ENCODE measurements around the gene DRD4. TPM values are rescaled to one million over a fixed set of nuclear protein-coding genes. Genes with fewer than 3 reads are reported as not detected.

DRD4 gene
- total and polyA plus RNA-seq, 7 donors, result 0.28 to 2.2 (median 0.41) TPM; not detected in 4

DNA sequence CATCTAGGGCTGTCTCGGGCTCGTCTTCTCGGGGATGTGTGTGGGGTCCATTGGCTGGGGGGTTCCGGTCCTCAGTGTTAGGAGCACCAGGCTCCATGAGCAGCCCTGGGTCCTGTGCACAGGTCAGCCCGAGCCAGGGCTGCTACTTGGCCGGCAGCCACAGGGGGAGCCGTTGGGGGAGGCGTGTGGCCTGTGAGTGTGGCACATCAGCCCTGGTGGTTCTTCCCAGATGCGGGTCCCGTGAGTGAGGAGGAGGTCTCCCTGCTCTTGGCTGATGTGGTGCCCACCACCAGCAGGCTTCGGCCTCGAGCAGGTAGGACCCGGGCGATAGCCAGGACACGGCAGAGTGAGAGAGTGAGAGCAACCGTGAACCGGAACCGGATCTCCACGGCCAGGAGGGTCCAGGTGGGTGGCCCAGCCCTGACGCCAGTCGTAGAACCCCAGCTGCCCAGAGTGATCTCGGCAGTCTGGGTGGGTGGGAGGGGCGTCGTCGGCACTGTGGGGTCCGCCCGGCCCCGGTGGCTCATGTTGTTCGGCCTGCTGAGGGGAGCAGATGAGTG, 39.8 kb upstream of the DRD4 start:
- no peak for DNase-seq
- H3K27me3 ChIP-seq, result no peaks in the 10 kb centered on the region
- no peak overlapping the region for H3K4me3 ChIP-seq
- no peaks in the 10 kb centered on the region for H3K9me3 ChIP-seq
- intact Hi-C loops (cut with DNase I), result no loop called here
- no peak overlapping the region for H3K27ac ChIP-seq
- H3K36me3 ChIP-seq, result peaks cover 40 to 99% (median 82%) of the 10 kb centered on the region in 4 donors
- 91 to 92% methylated on average over 29 of the region's 29 CpGs for WGBS, 2 donors
- TF ChIP-seq POLR2A (IDR thresholded peaks at IDR 0.05) (no peak), CTCF (IDR thresholded peaks at IDR 0.05) (no peak), EP300 (IDR thresholded peaks at IDR 0.05) (no peak), POLR2AphosphoS5 (IDR thresholded peaks at IDR 0.05) (no peak)
- H3K4me1 ChIP-seq, result no peaks in the 10 kb centered on the region

- no peak for TF ChIP-seq POLR2AphosphoS5 (IDR thresholded peaks at IDR 0.05)
- no peak for TF ChIP-seq EP300 (IDR thresholded peaks at IDR 0.05)
- TF ChIP-seq CTCF (IDR thresholded peaks at IDR 0.05), result no peak
- TF ChIP-seq POLR2A (IDR thresholded peaks at IDR 0.05), result no peak
- Histone ChIP-seq H3K9me3 (no peaks in the 10 kb centered on the region), H3K36me3 (peaks cover 32 to 99% (median 80%) of the 10 kb centered on the region in 4 donors), H3K4me1 (no peaks in the 10 kb centered on the region), H3K27ac (no peak overlapping the region), H3K4me3 (no peak overlapping the region), H3K27me3 (no peaks in the 10 kb centered on the region)
- intact Hi-C loops (cut with DNase I), result no loop called here
- WGBS, 2 donors, result 91 to 96% methylated on average over 30 of the region's 30 CpGs
- DNase-seq, result no peak
Measured at GRCh38 chr11:598005-598680, 38.9 kb upstream of the DRD4 start.

DNA sequence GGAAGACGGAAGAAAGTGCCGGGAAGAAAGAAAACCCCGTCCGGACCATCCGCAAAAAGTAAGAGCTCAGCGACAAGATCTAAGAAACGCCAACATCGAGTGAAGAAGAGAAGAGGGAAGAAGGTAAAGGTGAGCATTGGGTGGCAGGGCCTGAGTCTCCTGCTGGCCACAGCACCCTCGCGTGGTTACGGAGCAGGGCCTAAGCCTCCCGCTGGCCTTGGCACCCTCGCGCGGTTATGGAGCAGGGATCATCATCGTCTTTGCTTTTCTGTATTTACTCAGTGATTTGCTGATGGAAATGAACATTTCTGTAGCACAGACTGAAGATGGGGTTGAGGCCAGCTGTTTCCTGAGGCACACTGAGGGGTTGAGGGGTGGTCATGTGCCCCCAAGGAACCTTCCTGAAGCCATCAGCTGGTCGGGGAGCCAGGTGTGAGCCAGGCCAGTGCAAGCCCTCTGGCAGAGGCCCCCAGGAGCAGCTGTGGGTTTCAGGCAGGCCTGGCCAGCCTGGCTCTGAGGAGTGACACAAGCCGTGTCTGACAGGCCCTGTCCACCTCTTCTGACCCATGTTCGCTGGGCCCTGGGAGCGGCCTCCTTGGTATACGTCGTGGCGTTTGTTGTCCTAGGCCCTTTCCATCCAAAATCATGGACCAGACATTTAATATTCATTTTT, 35.4 kb upstream of the DRD4 start:
- intact Hi-C loops (cut with DNase I), result no loop called here
- no peak for DNase-seq
- TF ChIP-seq POLR2A (IDR thresholded peaks at IDR 0.05) (no peak), EP300 (IDR thresholded peaks at IDR 0.05) (no peak), POLR2AphosphoS5 (IDR thresholded peaks at IDR 0.05) (no peak), CTCF (IDR thresholded peaks at IDR 0.05) (no peak)
- no peaks in the 10 kb centered on the region for H3K9me3 ChIP-seq
- 94 to 95% methylated on average over 23 of the region's 23 CpGs for WGBS, 2 donors
- H3K27me3 ChIP-seq, result no peaks in the 10 kb centered on the region
- H3K4me1 ChIP-seq, result peaks cover 0 to 6% (median 2%) of the 10 kb centered on the region in 4 donors
- H3K36me3 ChIP-seq, result peaks cover 19 to 99% (median 84%) of the 10 kb centered on the region in 4 donors
- H3K27ac ChIP-seq, result no peak overlapping the region
- H3K4me3 ChIP-seq, result no peak overlapping the region

DNA sequence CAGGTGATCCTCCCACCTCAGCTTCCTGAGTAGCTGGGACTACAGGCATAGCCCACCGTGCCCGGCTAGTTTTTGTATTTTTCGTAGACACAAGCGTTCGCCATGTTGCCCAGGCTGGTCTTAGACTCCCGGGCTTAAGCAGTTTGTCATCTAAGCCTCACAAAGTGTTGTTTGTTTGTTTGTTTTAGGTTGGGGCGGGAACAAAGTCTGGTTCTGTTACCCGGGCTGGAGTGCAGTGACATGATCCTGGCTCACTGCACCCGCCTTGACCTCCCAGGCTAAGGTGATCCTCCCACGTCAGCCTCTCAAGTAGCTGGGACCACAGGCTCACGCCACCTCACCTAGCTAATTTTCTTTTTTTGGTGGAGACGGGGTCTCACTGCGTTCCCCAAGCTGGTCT, 33.9 kb upstream of the DRD4 start:
- Histone ChIP-seq H3K4me1 (peaks cover 0 to 6% (median 2%) of the 10 kb centered on the region in 4 donors), H3K27ac (no peak overlapping the region), H3K9me3 (no peaks in the 10 kb centered on the region), H3K36me3 (peaks cover 27 to 99% (median 84%) of the 10 kb centered on the region in 4 donors), H3K27me3 (no peaks in the 10 kb centered on the region), H3K4me3 (no peak overlapping the region)
- 89 to 93% methylated on average over 13 of the region's 13 CpGs for WGBS, 2 donors
- DNase-seq, result no peak
- TF ChIP-seq EP300 (IDR thresholded peaks at IDR 0.05) (no peak), POLR2AphosphoS5 (IDR thresholded peaks at IDR 0.05) (no peak), POLR2A (IDR thresholded peaks at IDR 0.05) (no peak), CTCF (IDR thresholded peaks at IDR 0.05) (no peak)
- intact Hi-C loops (cut with DNase I), result no loop called here

Data from sigmoid colon (tissue), 7 donors.